Stimulated activated CD8-positive, alpha-beta memory T cell treated with anti-CD3 and anti-CD28 coated beads, Interleukin-15, amount 100 ng/mL, for 1 hour (primary cell): ENCODE measurements around the gene WFDC12.

Source experiments
- DNase-seq: peaks from one replicate; pipeline ENCODE4 v3.0.0-alpha.2; 2020; ENCODE audit warnings: low read depth

Gene WFDC12

DNA sequence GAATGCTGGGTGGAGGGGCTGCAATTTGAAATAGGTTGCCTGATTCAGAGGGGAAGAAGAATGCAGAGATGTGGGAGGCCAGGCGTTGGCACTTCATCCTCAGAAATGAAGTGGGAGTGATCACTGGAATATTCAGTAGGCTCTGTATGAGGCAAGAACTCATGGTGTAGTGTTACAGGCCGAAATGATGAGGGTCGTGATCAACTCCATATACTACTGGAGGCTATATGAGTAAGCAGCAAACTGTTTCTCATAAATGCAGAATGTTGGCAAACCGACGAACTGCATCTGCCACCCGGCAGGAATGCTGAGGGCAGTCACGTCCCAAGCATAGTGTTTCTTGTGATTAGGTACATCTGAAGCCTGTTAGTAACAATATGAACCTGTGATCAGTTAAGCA lies 36.0 kb downstream of the WFDC12 start:
- no peak for DNase-seq

DNA sequence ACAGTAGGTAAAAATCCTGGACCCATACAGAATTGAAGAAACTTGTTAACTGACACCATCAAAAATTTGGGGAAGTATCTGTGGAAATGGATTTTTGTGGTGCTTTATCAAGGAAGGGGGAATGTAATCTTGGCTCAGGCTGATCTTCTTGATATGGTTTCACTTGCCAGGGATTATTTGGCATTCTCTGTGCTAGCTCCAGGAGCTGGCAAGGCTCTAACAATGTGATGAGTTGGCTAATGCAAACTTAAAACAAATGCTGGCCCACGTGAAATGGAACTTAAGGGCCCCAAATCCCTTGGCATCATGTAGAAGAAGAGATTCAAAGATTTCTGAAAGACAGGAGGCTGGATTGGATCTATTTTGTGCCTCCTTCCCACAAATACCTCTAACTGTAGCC lies 36.5 kb downstream of the WFDC12 start:
- DNase-seq, result no peak

DNA sequence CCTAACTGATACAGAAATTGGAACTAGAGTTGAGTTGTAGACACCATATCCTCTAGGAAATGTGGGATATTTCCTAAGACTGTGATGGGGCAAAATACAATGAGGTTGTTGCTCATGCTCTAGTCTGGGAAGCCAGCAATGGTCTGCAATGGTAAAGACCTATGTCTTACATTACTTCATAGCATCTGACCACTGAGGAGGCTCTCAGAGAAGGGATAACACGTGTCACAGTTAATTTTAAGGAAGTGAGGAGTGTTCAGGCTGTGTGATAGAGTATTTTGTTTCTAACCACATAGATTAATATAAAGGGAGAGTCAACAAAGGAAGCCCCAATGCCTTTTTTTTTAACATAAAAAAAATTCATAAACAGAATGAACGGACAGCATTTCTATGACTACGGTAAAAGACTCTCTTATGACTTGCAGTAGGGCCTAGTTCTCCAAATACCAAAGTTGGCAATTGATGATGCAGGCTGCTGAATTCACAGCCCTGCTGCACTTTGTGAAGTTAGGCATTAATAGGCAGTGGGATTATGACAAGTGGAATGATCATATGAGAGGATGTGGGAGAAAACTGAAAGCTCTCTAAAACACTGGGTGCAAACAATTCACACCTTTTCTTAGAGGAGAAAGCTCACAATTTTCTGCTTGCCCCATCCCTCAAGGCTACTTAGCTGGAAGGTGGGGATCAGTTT lies 37.0 kb downstream of the WFDC12 start:
- no peak for DNase-seq

DNA sequence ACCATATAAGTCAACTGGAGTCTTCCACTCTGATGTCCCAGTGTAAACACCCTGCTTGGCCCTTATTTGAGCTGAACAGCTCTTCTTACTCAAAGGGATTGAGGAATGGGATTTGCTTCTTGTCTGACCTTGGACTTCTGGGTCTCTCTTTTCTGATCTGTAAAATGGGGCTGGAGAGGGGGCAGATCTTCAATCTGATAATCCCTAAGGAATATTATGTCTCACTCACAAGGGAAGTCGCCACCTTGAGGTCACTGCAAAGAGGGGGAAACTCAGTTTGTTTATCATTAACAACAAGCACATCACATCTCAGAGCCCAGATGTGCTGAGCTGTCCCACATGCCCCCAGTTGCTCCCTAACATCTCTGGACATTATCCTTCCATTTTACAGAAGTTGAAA lies 38.4 kb downstream of the WFDC12 start:
- no peak for DNase-seq

DNA sequence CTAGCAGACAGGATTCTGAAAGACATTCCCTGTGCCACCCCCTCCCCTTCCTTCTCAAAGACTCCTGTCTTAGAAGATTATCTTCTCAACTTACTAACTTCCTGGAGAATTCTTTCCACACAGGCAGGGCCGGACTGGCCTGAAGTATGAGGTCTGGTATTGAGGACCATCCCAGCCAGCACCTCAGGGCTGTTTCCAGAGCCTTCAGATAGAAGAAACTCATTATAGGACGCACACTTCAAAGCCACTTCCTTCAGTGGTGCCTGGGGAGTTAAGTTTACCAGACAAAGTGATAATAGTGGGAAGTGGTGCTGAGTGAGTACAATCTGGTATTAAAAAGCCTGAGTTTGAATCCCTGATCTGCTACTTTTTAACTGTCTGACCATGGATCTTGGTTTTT lies 39.0 kb downstream of the WFDC12 start:
- DNase-seq, result no peak

DNA sequence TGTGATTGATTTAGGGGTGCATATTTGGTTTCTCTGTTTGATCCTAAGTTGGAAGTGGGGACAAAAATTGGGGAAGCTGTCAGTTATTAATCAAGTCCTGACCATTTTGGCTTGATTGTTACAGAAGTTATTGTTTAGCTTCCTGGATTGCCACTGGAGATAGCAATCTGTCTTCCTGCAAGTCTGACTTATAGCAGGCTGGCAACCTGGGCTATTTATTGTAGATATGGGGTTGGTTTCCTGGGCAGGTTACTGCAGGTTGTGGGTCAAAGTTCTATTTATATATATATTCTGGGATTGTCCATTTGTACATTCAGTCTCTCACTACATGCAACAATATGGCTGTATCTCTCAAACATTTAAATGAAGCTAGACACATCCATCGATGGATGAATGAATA lies 41.1 kb downstream of the WFDC12 start:
- no peak for DNase-seq

DNA sequence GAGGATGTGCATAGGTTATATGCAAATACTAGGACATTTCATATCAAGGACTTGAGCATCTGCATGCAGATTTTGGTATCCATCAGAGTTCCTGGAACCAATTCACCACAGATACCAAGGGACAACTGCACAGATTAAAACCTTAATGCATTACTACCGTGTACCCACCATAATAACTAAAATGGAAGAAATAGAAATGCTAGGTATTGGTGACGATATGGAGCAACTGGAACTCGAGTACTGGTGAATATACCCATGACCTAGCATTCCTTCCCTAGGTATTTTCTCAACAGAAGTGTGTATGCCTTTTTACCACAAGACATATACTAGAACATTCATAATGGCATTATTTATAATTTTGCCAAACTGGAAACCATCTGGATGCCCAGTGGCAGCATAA lies 41.8 kb downstream of the WFDC12 start:
- no peak for DNase-seq

DNA sequence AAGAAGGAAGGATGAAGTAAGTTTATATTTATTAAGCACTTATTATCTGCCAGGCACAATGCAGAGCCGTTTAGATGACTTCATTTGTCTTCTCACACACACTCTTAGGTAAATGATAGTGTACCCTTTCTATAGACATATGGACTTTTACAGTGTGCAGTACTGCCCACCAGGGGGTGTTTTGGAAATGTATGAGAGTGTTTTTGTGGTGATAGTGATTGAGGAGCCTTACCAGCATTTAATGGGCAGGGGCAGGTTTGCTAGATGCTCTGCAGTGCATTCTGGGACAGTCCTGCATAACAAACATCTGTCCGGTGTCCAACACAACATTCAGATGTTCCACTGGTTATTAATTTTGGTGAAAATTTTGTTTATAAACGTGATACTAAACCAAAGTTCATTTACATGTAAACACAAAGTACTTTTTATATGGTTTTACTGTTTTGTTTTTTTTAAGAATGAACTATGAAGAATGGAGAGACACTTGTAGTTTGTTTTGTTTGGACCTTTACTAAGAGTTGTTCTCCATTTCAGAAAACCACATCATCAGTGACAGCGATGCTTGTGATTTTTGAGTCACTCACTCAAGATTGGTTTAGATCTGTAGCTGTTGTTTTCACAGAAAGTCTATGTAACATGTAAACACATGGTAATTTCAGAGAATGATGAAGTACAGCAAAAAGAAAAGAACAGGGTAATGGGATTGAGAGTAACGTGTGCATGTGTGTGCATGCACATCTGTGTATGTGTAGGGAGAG lies 43.2 kb downstream of the WFDC12 start:
- no peak for DNase-seq

DNA sequence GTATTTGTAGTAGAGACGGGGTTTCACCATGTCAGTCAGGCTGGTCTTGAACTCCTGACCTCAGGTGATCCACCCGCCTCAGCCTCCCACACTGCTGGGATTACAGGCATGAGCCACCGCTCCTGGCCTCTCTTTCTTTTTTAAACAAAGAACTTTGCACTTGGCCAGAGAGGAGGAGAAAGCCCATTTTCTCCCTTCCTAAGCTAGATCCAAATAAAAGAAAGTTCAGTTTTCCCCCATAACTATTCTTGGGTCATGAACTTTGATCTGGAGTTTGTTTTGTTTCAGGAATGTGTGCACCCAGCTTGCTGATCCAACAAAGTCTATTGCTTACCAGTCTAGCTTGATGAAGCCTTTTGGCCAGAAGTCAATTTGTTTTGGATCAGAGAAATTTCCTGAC lies 46.7 kb downstream of the WFDC12 start:
- no peak for DNase-seq
